COR-L47 (cell line): ENCODE data around the gene SLC19A1.
A peak's percentile ranks its signal among the peaks of the same experiment; 100 is the strongest.

Experiments
- DNase-seq: peaks from one replicate; lab custom pipeline; 2025; lab: John Stamatoyannopoulos, UW

SLC19A1 gene

GRCh38 chr21:45467221-45467779 is 74.9 kb downstream of the SLC19A1 start:
- no peak for DNase-seq

- no peak for DNase-seq
Observed at GRCh38 chr21:45466330-45467220, 75.7 kb downstream of the SLC19A1 start.

GRCh38 chr21:45465611-45466329 is 76.5 kb downstream of the SLC19A1 start:
- DNase-seq: no peak

GRCh38 chr21:45465105-45465504 is 77.1 kb downstream of the SLC19A1 start:
- DNase-seq: no peak

GRCh38 chr21:45464309-45464708 is 77.9 kb downstream of the SLC19A1 start:
- no peak for DNase-seq

GRCh38 chr21:45463871-45464270 is 78.4 kb downstream of the SLC19A1 start:
- DNase-seq: no peak

- no peak for DNase-seq
Observed at GRCh38 chr21:45461806-45462341, 80.4 kb downstream of the SLC19A1 start.

GRCh38 chr21:45461369-45461750 is 80.9 kb downstream of the SLC19A1 start:
- no peak for DNase-seq

GRCh38 chr21:45460611-45461368 is 81.5 kb downstream of the SLC19A1 start:
- no peak for DNase-seq

GRCh38 chr21:45460011-45460565 is 82.2 kb downstream of the SLC19A1 start:
- no peak for DNase-seq

GRCh38 chr21:45459171-45460010 is 82.8 kb downstream of the SLC19A1 start:
- DNase-seq: no peak

GRCh38 chr21:45458281-45459170 is 83.7 kb downstream of the SLC19A1 start:
- no peak for DNase-seq

GRCh38 chr21:45457832-45458172 is 84.4 kb downstream of the SLC19A1 start:
- no peak for DNase-seq

- DNase-seq: no peak
Observed at GRCh38 chr21:45457161-45457831, 84.9 kb downstream of the SLC19A1 start.

- DNase-seq: no peak
Observed at GRCh38 chr21:45456584-45457160, 85.6 kb downstream of the SLC19A1 start.

- peak; percentile 51 for DNase-seq
Observed at GRCh38 chr21:45455674-45456583, 86.3 kb downstream of the SLC19A1 start.

- peak; percentile 29 for DNase-seq
Observed at GRCh38 chr21:45454926-45455673, 87.1 kb downstream of the SLC19A1 start.
